ENCODE results near the gene CUTA.

- TF ChIP-seq CTCF (IDR thresholded peaks at IDR 0.05): no peak
- TF ChIP-seq POLR2A (IDR thresholded peaks at IDR 0.05): no peak
- no peak for TF ChIP-seq POLR2AphosphoS5 (IDR thresholded peaks at IDR 0.05)
Measured at GRCh38 chr6:33418690-33419291, 884 bp upstream of the CUTA start.

All from breast epithelium (tissue), 3 donors.